Endodermal cell (in vitro differentiated cells): ENCODE results near the gene TMSB10. TPM values are rescaled to one million over a fixed set of nuclear protein-coding genes. Genes with fewer than 3 reads are reported as not detected.

Experiments
- DNase-seq: peaks from one replicate; pipeline ENCODE4 v3.0.0-alpha.2; 2017
- H3K27ac ChIP-seq: 2 replicates; pipeline ENCODE4 v1.5.1; 2013; ENCODE audit warnings: mild to moderate bottlenecking, low read depth, low read length, moderate library complexity
- H3K27me3 ChIP-seq: 2 replicates; pipeline ENCODE4 v1.6.1; 2013; ENCODE audit warnings: mild to moderate bottlenecking, low read length, moderate library complexity; ENCODE audit not compliant: insufficient read depth, control insufficient read depth, poor library complexity, severe bottlenecking
- H3K36me3 ChIP-seq: 2 replicates; pipeline ENCODE4 v1.7.0; 2013; ENCODE audit warnings: mild to moderate bottlenecking, low read length, moderate library complexity; ENCODE audit not compliant: control insufficient read depth, insufficient read depth
- H3K4me1 ChIP-seq: one replicate; pipeline ENCODE4 v1.7.0; 2013; ENCODE audit warnings: low read length; ENCODE audit not compliant: control insufficient read depth, insufficient read depth
- H3K4me3 ChIP-seq: 2 replicates; pipeline ENCODE4 v1.5.1; 2013; ENCODE audit warnings: mild to moderate bottlenecking, low read length, moderate library complexity
- H3K9ac ChIP-seq: 2 replicates; pipeline ENCODE4 v1.6.1; 2013; ENCODE audit warnings: mild to moderate bottlenecking, low read length, moderate library complexity; ENCODE audit not compliant: poor library complexity, severe bottlenecking; ENCODE audit errors: extremely low read depth
- H3K9me3 ChIP-seq: 2 replicates; pipeline ENCODE4 v1.6.1; 2013; ENCODE audit warnings: mild to moderate bottlenecking, low read length, moderate library complexity; ENCODE audit not compliant: control insufficient read depth
- H3K27ac Mint-ChIP-seq: 2 replicates; pipeline ENCODE4 v1.8.0; 2020; ENCODE audit warnings: mixed read lengths
- H3K27me3 Mint-ChIP-seq: 2 replicates; pipeline ENCODE4 v1.8.0; 2021; ENCODE audit warnings: mild to moderate bottlenecking, mixed read lengths; ENCODE audit not compliant: insufficient read depth
- H3K36me3 Mint-ChIP-seq: 2 replicates; pipeline ENCODE4 v1.8.0; 2020; ENCODE audit warnings: low read depth, mixed read lengths
- H3K4me1 Mint-ChIP-seq: 2 replicates; pipeline ENCODE4 v1.8.0; 2020; ENCODE audit warnings: mixed read lengths
- H3K4me3 Mint-ChIP-seq: 2 replicates; pipeline ENCODE4 v1.8.0; 2020; ENCODE audit warnings: mild to moderate bottlenecking, moderate library complexity, mixed read lengths
- H3K9me3 Mint-ChIP-seq: 2 replicates; pipeline ENCODE4 v1.8.0; 2020; ENCODE audit warnings: mild to moderate bottlenecking, mixed read lengths
- WGBS, 2 experiments: methylation state at CpG; one replicate each; pipeline versions ENCODE4 v1.1.5 to v1.1.7; 2013; ENCODE audit warnings: missing lambda C conversion rate in 2 of 2, mixed read lengths in 1 of 2; ENCODE audit not compliant: insufficient coverage in 1 of 2, insufficient read length in 1 of 2; 5-methylcytosine and 5-hydroxymethylcytosine counted together
- total RNA-seq, 2 donors: library from RNA; stranded (reverse); fragmentation: NEBNext Ultra II Directional in 1 of 2; extraction: Animal tissue kit (Norgen Biotek cat#: 25700) in 1 of 2; gene quantifications; 2 replicates in 1 of 2; 3 replicates in 1 of 2; pipeline ENCODE4 v1.2.1, GENCODE V29; 2021
- TF ChIP-seq, protein P1 (sequence below): fragments of 200-600 bp; sonication (generic); conservative IDR thresholded peaks from 2 replicates; pipeline ENCODE4 v1.5.0; 2021; ENCODE audit warnings: antibody characterized with exemption, mild to moderate bottlenecking

The TMSB10 gene
- total RNA-seq, 2 donors from 2014 or later: 2,719 to 2,976 TPM

- Mint-ChIP-seq H3K4me3 (no peak overlapping the region), H3K36me3 (no peaks in the 10 kb centered on the region), H3K4me1 (peaks cover 4% of the 10 kb centered on the region), H3K27me3 (no peaks in the 10 kb centered on the region), H3K9me3 (no peaks in the 10 kb centered on the region), H3K27ac (no peak overlapping the region)
- no peaks in the 10 kb centered on the region for H3K27me3 ChIP-seq
- 86 to 90% methylated on average over 7 to 12 of the region's 12 CpGs for WGBS, 2 experiments
- no peak for DNase-seq
- no peaks in the 10 kb centered on the region for H3K36me3 ChIP-seq
- H3K4me1 ChIP-seq: no peaks in the 10 kb centered on the region
- TF ChIP-seq, protein P1, sequence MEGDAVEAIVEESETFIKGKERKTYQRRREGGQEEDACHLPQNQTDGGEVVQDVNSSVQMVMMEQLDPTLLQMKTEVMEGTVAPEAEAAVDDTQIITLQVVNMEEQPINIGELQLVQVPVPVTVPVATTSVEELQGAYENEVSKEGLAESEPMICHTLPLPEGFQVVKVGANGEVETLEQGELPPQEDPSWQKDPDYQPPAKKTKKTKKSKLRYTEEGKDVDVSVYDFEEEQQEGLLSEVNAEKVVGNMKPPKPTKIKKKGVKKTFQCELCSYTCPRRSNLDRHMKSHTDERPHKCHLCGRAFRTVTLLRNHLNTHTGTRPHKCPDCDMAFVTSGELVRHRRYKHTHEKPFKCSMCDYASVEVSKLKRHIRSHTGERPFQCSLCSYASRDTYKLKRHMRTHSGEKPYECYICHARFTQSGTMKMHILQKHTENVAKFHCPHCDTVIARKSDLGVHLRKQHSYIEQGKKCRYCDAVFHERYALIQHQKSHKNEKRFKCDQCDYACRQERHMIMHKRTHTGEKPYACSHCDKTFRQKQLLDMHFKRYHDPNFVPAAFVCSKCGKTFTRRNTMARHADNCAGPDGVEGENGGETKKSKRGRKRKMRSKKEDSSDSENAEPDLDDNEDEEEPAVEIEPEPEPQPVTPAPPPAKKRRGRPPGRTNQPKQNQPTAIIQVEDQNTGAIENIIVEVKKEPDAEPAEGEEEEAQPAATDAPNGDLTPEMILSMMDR: no peak
- no peak overlapping the region for H3K4me3 ChIP-seq
- H3K27ac ChIP-seq: no peak overlapping the region
- no peaks in the 10 kb centered on the region for H3K9me3 ChIP-seq
- H3K9ac ChIP-seq: no peak overlapping the region
Measured at GRCh38 chr2:84946204-84947009, 41.0 kb downstream of the TMSB10 start.

DNA sequence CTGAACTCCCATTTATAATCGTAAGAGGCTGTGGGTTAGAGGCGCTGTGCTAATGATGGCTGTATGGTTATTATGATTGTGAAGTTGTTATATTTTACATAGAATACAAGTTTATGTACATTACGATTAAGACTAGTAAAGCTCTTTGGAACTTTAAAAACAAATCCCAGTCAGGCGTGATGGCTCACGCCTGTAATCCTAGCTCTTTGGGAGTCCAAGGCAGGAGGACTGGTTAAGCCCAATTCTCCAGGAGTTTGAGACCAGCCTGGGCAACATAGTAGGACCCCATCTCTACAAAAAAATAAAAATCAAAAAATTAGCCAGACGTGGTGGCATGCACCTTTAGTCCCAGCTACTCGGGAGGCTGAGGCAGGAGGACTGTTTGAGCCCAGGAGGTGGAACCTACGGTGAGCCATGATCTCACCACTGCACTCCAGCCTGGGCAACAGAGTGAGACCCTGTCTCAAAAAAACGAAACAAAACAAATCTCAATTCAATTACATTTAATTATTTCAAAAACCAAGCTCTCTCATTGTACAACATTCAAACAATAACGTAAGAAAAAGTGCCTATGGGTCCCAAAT is 41.6 kb downstream of the TMSB10 start:
- WGBS, 2 experiments: 85 to 86% methylated on average over 8 to 10 of the region's 10 CpGs
- Histone ChIP-seq H3K9me3 (no peaks in the 10 kb centered on the region), H3K4me1 (no peaks in the 10 kb centered on the region), H3K36me3 (no peaks in the 10 kb centered on the region), H3K4me3 (no peak overlapping the region), H3K27me3 (no peaks in the 10 kb centered on the region), H3K9ac (no peak overlapping the region), H3K27ac (no peak overlapping the region)
- Mint-ChIP-seq H3K9me3 (no peaks in the 10 kb centered on the region), H3K4me3 (no peak overlapping the region), H3K36me3 (no peaks in the 10 kb centered on the region), H3K27ac (no peak overlapping the region), H3K27me3 (no peaks in the 10 kb centered on the region), H3K4me1 (peaks cover 4% of the 10 kb centered on the region)
- TF ChIP-seq, protein P1: no peak
- DNase-seq: no peak

- H3K27me3 ChIP-seq: no peaks in the 10 kb centered on the region
- H3K4me1 Mint-ChIP-seq: peaks cover 14% of the 10 kb centered on the region
- peaks cover 8% of the 10 kb centered on the region for H3K4me1 ChIP-seq
- no peak overlapping the region for H3K27ac Mint-ChIP-seq
- DNase-seq: no peak
- no peak overlapping the region for H3K27ac ChIP-seq
- H3K9ac ChIP-seq: no peak overlapping the region
- no peaks in the 10 kb centered on the region for H3K9me3 Mint-ChIP-seq
- WGBS, 2 experiments: 90 to 95% methylated on average over 2 to 3 of the region's 3 CpGs
- TF ChIP-seq, protein P1: no peak
- no peak overlapping the region for H3K4me3 ChIP-seq
- no peaks in the 10 kb centered on the region for H3K9me3 ChIP-seq
- H3K4me3 Mint-ChIP-seq: no peak overlapping the region
- no peaks in the 10 kb centered on the region for H3K36me3 Mint-ChIP-seq
- H3K36me3 ChIP-seq: no peaks in the 10 kb centered on the region
- H3K27me3 Mint-ChIP-seq: no peaks in the 10 kb centered on the region
Measured at GRCh38 chr2:84953535-84953934, 48.1 kb downstream of the TMSB10 start.
